Fibroblast of the aortic adventitia (primary cell): Measurements from ENCODE around the gene CCDC54. TPM values are rescaled to one million over a fixed set of nuclear protein-coding genes. Genes with fewer than 3 reads are reported as not detected.

ENCODE experiments used
- DNase-seq: peaks from one replicate; pipeline ENCODE4 v3.0.0-alpha.2; 2010; ENCODE audit warnings: low read depth
- H3K4me3 ChIP-seq: 2 replicates; pipeline ENCODE4 v1.5.1; 2011; ENCODE audit warnings: low read depth, mild to moderate bottlenecking, control low read depth, low read length, moderate library complexity
- total RNA-seq: library from RNA; depleted of rRNA; stranded (reverse); fragments of >200 nt; gene quantifications from 2 replicates; pipeline ENCODE4 v1.2.3, GENCODE V29; 2012; ENCODE audit warnings: low replicate concordance
- TF ChIP-seq, protein P1 (sequence below): IDR thresholded peaks from 2 replicates; pipeline ENCODE4 v1.5.1; 2011; ENCODE audit warnings: mild to moderate bottlenecking, low read length, control low read depth, inconsistent platforms; ENCODE audit not compliant: insufficient read depth

The CCDC54 gene
- total RNA-seq, 1 donor = not detected

DNA sequence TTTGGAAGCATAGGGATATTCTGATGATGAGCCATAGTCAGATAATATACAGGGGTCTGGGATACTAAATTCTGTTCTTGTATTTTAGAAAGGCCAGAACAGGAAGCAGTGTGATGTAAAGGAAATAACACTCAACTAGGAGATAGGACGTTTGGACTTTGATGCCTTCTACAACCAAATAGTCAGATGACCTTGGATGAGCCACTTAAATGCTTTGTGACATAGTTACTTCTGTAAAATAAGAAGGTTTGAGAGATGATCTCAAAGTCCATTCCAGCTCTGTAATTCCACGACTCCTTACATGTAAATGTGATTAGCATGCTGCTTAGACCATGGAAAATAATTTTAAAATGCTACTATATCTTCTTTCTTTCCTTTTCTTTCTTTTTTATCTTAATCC lies 29.5 kb upstream of the CCDC54 start:
- no peak for DNase-seq
- no peak overlapping the region for H3K4me3 ChIP-seq
- TF ChIP-seq, protein P1, sequence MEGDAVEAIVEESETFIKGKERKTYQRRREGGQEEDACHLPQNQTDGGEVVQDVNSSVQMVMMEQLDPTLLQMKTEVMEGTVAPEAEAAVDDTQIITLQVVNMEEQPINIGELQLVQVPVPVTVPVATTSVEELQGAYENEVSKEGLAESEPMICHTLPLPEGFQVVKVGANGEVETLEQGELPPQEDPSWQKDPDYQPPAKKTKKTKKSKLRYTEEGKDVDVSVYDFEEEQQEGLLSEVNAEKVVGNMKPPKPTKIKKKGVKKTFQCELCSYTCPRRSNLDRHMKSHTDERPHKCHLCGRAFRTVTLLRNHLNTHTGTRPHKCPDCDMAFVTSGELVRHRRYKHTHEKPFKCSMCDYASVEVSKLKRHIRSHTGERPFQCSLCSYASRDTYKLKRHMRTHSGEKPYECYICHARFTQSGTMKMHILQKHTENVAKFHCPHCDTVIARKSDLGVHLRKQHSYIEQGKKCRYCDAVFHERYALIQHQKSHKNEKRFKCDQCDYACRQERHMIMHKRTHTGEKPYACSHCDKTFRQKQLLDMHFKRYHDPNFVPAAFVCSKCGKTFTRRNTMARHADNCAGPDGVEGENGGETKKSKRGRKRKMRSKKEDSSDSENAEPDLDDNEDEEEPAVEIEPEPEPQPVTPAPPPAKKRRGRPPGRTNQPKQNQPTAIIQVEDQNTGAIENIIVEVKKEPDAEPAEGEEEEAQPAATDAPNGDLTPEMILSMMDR = no peak

DNA sequence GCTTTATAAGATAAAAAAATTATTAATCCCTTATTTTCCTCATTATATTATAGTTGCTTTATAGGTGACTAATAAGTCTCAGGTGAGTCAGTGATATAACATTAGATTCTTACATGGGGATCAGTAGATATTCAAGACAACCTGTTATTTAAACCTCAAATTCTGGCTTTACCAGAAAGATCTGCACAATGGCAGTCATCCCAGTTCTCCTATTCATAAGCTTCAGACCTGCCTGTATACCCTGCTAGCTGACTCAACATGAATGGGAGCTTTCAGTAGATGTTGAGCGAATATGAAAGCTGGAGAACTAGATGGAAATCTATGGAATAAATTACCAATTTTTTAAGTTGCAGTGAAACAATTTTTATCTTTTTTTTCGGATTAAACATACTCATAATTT lies 20.5 kb upstream of the CCDC54 start:
- no peak for DNase-seq
- H3K4me3 ChIP-seq = no peak overlapping the region
- TF ChIP-seq, protein P1 = no peak

DNA sequence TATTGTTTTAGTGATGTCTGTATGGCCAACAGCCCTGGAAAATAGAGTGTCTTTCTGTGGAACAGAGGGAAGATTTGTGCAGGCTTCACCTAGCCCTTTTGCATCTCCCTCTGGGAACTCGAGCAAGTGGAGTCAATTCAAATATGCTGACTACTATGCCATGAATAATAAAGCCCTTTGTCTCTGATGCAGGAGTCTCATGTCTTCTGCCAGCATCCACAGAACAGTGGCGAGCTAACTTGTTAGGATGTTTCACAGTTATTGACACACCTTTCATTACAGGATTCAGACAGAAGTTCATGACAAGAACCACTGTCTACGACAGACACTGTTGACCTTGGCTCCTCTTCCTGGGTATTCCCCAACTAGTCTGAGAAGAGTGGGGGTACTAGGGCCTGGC lies 15.6 kb upstream of the CCDC54 start:
- TF ChIP-seq, protein P1 = no peak
- DNase-seq = no peak
- H3K4me3 ChIP-seq = no peak overlapping the region

DNA sequence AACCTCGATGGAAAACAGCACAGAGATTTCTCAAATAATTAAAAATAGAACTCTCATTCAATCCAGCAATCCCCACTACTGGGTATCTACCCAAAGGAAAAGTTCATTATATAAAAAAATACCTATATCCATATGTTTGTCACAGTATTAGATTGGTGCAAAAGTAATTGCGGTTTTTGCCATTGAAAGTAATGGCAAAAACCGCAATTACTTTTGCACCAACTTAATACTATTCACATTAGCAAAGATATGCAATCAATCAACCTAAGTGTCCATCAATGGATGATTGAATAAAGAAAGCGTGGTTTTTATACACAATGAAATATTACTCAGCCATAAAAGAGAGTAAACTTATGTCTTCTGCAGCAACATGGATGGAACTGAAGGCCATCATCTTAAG lies 12.2 kb upstream of the CCDC54 start:
- no peak for DNase-seq
- TF ChIP-seq, protein P1 = no peak

DNA sequence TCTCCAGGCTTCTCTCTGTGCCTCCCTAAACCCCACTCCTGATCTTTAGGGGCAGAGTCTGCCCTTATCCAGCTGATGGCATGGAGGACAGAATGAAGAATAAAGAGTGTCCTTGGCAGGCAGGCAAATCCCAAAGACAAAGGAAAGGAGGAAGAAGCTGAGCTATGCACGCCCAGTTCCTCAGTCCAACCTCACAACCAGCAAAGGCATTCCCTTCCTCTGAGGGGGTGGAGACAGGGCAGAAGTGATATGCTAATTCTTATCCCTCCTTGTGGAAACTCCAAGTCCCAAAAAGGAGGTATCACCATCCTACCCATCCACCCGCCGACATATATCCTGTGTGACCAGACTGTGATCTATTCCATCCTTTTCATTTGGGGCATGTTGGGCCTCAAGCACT lies 10.5 kb upstream of the CCDC54 start:
- no peak overlapping the region for H3K4me3 ChIP-seq
- no peak for DNase-seq
- TF ChIP-seq, protein P1 = no peak

More for the DNA sequence above, 12.2 kb upstream of the CCDC54 start:
- no peak overlapping the region for H3K4me3 ChIP-seq

DNA sequence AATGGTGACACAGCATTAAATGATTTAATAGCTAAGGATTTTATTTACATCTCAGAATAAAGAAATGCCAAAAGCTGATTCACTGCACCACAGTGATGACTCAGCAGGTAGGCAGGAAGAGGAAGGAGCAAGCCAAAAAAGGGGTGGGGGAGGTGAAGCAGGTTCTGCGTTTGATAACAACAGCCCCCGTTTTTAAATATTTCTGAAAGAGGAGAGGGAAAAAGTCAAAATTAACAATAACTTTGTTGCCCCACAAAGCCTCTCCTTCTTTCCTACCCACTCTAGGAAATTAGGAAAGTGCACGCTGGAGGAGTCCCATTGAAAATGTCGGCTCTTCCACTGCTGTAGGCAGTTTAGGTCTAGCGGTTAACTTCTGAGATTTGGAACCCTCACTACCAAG lies 9.9 kb upstream of the CCDC54 start:
- no peak overlapping the region for H3K4me3 ChIP-seq
- TF ChIP-seq, protein P1 = no peak
- peak; percentile 76 for DNase-seq

DNA sequence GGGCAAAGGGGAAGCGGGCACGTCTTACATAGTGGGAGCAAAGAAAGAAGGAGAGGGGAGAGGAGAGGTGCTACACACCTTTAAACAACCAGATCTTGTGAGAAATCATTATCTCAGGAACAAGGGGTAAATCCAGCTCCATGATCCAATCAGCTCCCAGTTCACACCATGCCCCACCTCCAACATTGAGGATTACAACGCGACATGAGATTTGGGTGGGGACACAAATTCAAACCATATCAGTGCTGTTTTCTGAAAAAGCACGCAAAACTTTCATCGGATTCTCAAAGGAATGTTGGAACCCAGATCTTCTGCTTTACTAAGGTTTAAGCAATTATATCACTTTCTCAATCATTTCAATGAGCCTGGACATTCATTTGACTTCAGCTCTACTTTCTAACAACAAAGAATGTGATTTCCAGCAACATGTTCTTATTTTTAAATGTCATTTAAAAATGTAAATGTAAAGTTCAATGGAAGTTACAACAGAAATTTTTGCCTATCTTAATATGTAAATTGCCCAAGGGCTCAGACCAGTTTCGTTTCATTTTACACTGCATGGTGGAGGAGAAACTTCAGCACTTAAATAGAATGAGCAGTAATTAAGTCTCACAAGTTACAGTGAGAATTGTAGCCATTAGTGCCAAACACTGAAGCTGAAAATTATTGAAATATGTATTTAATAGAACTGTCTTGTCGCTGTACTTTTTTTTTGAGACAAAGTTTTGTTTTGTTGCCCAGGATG lies 8.4 kb upstream of the CCDC54 start:
- H3K4me3 ChIP-seq = no peak overlapping the region
- TF ChIP-seq, protein P1 = no peak
- no peak for DNase-seq
